PFSK-1 (cell line): ENCODE measurements around the gene C10orf71.

Experiments used
- POLR2AphosphoS5 ChIP-seq: IDR thresholded peaks from 2 replicates; pipeline ENCODE4 v1.6.1; 2012; ENCODE audit warnings: low read depth, mild to moderate bottlenecking, control low read depth, low read length, moderate library complexity
- REST ChIP-seq, 2 experiments: IDR thresholded peaks; 2 replicates each; pipeline versions ENCODE4 v1.6.1 to v1.8.0; 2011 to 2012; ENCODE audit warnings: low read depth in 2 of 2, low read length in 2 of 2, control low read depth in 1 of 2, inconsistent platforms in 1 of 2, mild to moderate bottlenecking in 1 of 2, moderate library complexity in 1 of 2; ENCODE audit not compliant: insufficient read depth in 1 of 2
- SIN3A ChIP-seq: IDR thresholded peaks from 2 replicates; pipeline ENCODE4 v1.6.1; 2012; ENCODE audit warnings: mild to moderate bottlenecking, low read length, moderate library complexity, borderline replicate concordance; ENCODE audit not compliant: insufficient read depth
- TAF1 ChIP-seq: IDR thresholded peaks from 2 replicates; pipeline ENCODE4 v1.6.1; 2012; ENCODE audit warnings: low read length, control low read depth, borderline replicate concordance; ENCODE audit not compliant: insufficient read depth

DNA sequence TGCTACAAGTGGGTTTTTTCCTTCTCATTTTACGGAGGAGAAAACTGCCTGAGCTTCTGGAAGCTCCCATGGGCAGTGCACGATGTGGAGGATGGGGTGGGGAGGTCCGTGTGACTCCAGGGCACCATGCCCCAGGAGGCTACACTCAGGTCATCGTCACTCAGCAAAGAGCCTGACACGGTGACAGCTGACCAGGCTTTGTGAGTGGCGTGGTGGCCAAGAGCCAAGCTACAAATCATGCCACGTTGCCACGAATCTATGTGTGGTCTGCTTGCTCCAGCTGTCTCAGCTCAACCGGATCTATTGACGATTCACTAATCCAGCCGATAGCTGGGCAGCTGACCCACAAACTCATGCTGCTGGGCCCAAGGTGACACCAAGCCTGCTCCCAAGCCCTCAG is 27.6 kb upstream of the C10orf71 start:
- TF ChIP-seq TAF1 (no peak), POLR2AphosphoS5 (no peak), REST (IDR thresholded peaks at IDR 0.05; ENCODE audit: insufficient read depth in 1 of 2, low read depth in 2 of 2, low read length in 2 of 2) (no peak), SIN3A (no peak)
